HG03135 (cell line): ENCODE measurements around the gene HOXB2.

Source experiments
- ATAC-seq: cut with Tn5 transposase; IDR thresholded peaks from one replicate; pipeline ENCODE4 v1.9.1; 2021; ENCODE audit warnings: mild to moderate bottlenecking, moderate library complexity; ENCODE audit not compliant: unreplicated experiment

HOXB2 gene

GRCh38 chr17:48497103-48497502, 47.8 kb downstream of the HOXB2 start:
- no peak for ATAC-seq

- ATAC-seq, result no peak
Measured at GRCh38 chr17:48494335-48494734, 50.6 kb downstream of the HOXB2 start.
